SK-N-MC (cell line): ENCODE measurements around the gene PCDH12.

Experiments
- EZH2 ChIP-seq: fragments of 200-600 bp; sonication (generic); IDR thresholded peaks from one replicate; pipeline ENCODE4 v1.6.1; 2017; ENCODE audit warnings: antibody characterized with exemption
- FOXP2 ChIP-seq: optimal IDR thresholded peaks from 2 replicates; pipeline ENCODE3; 2011; ENCODE audit warnings: mild to moderate bottlenecking, moderate library complexity; ENCODE audit not compliant: insufficient read depth; ENCODE audit errors: extremely low read length, control extremely low read depth
- POLR2AphosphoS5 ChIP-seq: IDR thresholded peaks from 2 replicates; pipeline ENCODE4 v1.6.1; 2012; ENCODE audit warnings: mild to moderate bottlenecking, low read depth, low read length, borderline replicate concordance

DNA sequence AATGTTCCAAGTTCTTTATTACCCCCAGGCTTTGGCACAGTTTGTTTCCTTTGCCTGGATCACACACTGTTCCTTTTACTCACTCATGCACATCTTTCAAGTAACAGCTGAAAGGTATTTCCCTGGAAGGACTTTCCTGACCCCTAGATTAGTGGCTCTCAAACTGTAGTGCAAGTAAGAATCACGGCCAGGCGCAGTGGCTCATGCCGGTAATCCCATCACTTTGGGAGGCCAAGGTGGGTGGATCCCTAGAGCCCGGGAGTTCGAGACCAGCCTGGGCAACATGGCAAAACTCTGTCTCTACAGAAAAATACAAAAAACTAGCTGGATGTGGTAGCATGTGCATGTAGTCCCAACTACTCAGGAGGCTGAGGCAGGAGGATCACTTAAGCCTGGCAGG, 53.5 kb downstream of the PCDH12 start:
- no peak for TF ChIP-seq EZH2
- no peak for TF ChIP-seq POLR2AphosphoS5
- no peak for TF ChIP-seq FOXP2
